HG03469 (cell line): ENCODE measurements around the gene SCAP.

Experiments used
- ATAC-seq: cut with Tn5 transposase; IDR thresholded peaks from one replicate; pipeline ENCODE4 v1.9.1; 2021; ENCODE audit warnings: mild to moderate bottlenecking, moderate library complexity, moderate number of reproducible peaks; ENCODE audit not compliant: unreplicated experiment

SCAP gene

GRCh38 chr3:47404955-47405790, 70.6 kb downstream of the SCAP start:
- no peak for ATAC-seq

- no peak for ATAC-seq
Observed at GRCh38 chr3:47404431-47404876, 71.3 kb downstream of the SCAP start.

- no peak for ATAC-seq
Observed at GRCh38 chr3:47399531-47400270, 76.0 kb downstream of the SCAP start.

- ATAC-seq: no peak
Observed at GRCh38 chr3:47399016-47399415, 76.7 kb downstream of the SCAP start.

GRCh38 chr3:47398228-47398627, 77.5 kb downstream of the SCAP start:
- ATAC-seq: no peak

GRCh38 chr3:47394881-47395280, 80.9 kb downstream of the SCAP start:
- ATAC-seq: no peak

GRCh38 chr3:47394140-47394870, 81.4 kb downstream of the SCAP start:
- no peak for ATAC-seq

- no peak for ATAC-seq
Observed at GRCh38 chr3:47392933-47393332, 82.8 kb downstream of the SCAP start.

- no peak for ATAC-seq
Observed at GRCh38 chr3:47385796-47386195, 89.9 kb downstream of the SCAP start.

GRCh38 chr3:47385007-47385406, 90.7 kb downstream of the SCAP start:
- ATAC-seq: no peak

- ATAC-seq: no peak
Observed at GRCh38 chr3:47384425-47384824, 91.3 kb downstream of the SCAP start.

GRCh38 chr3:47381317-47382157, 94.2 kb downstream of the SCAP start:
- peak; percentile 38 for ATAC-seq

- peak; percentile 48 for ATAC-seq
Observed at GRCh38 chr3:47380601-47381316, 95.0 kb downstream of the SCAP start, which contains the start of gene PTPN23. PTPN23 (plus strand) TSS chr3:47381021; CDS start chr3:47381097, 76 bp downstream.

GRCh38 chr3:47380026-47380600, 95.6 kb downstream of the SCAP start:
- no peak for ATAC-seq

- no peak for ATAC-seq
Observed at GRCh38 chr3:47379411-47379899, 96.3 kb downstream of the SCAP start.

GRCh38 chr3:47378869-47379268, 96.9 kb downstream of the SCAP start:
- ATAC-seq: no peak

GRCh38 chr3:47377186-47377585, 98.6 kb downstream of the SCAP start:
- no peak for ATAC-seq

- ATAC-seq: no peak
Observed at GRCh38 chr3:47376393-47376792, 99.3 kb downstream of the SCAP start.

GRCh38 chr3:47374587-47374986, 101.2 kb downstream of the SCAP start:
- no peak for ATAC-seq
